HepG2 (cell line): ENCODE results near the gene GRK4.

Source experiments
- CSRNP1 ChIP-seq: sonication (generic); formaldehyde crosslinking; IDR thresholded peaks from 2 replicates; pipeline ENCODE4 v1.8.1; 2023; ENCODE audit warnings: mild to moderate bottlenecking, missing genetic modification reagents
- GTF2F1 ChIP-seq: fragments of 150-350 bp; IDR thresholded peaks from 2 replicates; pipeline ENCODE4 v1.6.1; 2014; ENCODE audit warnings: low read length
- NFIC ChIP-seq: IDR thresholded peaks from 2 replicates; pipeline ENCODE4 v1.6.1; 2012; ENCODE audit warnings: mild to moderate bottlenecking, low read length, inconsistent platforms
- PAX8 ChIP-seq: sonication (generic); formaldehyde crosslinking; IDR thresholded peaks from 2 replicates; pipeline ENCODE4 v1.8.0; 2022; ENCODE audit warnings: mild to moderate bottlenecking, missing genetic modification reagents, borderline replicate concordance
- POLR2G ChIP-seq: fragments of 200-400 bp; formaldehyde crosslinking; IDR thresholded peaks from 2 replicates; pipeline ENCODE4 v1.6.1; 2018; ENCODE audit warnings: mild to moderate bottlenecking, low read depth, low read length, moderate library complexity
- RXRA ChIP-seq: sonication (generic); formaldehyde crosslinking; IDR thresholded peaks from 2 replicates; pipeline ENCODE4 v1.5.1; 2020; ENCODE audit warnings: missing genetic modification reagents
- TRIM22 ChIP-seq: fragments of 450-650 bp; IDR thresholded peaks from 2 replicates; pipeline ENCODE4 v1.6.1; 2017
- YY1 ChIP-seq: IDR thresholded peaks from 2 replicates; pipeline ENCODE4 v1.6.1; 2011; ENCODE audit warnings: low read length, low read depth, moderate library complexity, mild to moderate bottlenecking; ENCODE audit not compliant: insufficient read depth, insufficient replicate concordance
- ZNF549 ChIP-seq: sonication (generic); formaldehyde crosslinking; IDR thresholded peaks from 2 replicates; pipeline ENCODE4 v1.5.0; 2020; ENCODE audit warnings: missing genetic modification reagents
- ZNF567 ChIP-seq: sonication (generic); formaldehyde crosslinking; IDR thresholded peaks from 2 replicates; pipeline ENCODE4 v1.8.1; 2023; ENCODE audit warnings: mild to moderate bottlenecking, missing genetic modification reagents, borderline replicate concordance
- ZNF616 ChIP-seq: sonication (generic); formaldehyde crosslinking; IDR thresholded peaks from 2 replicates; pipeline ENCODE4 v1.5.0; 2020; ENCODE audit warnings: low read depth, mild to moderate bottlenecking, missing genetic modification reagents
- TF ChIP-seq, protein P1 (sequence below): sonication (generic); formaldehyde crosslinking; IDR thresholded peaks from 2 replicates; pipeline ENCODE4 v1.5.0; 2020; ENCODE audit warnings: mild to moderate bottlenecking, missing genetic modification reagents, moderate library complexity
- TF ChIP-seq, protein P2 (sequence below): sonication (generic); formaldehyde crosslinking; IDR thresholded peaks from 2 replicates; pipeline ENCODE4 v1.4.0; 2020; ENCODE audit warnings: missing genetic modification reagents
- TF ChIP-seq, protein P3 (sequence below): conservative IDR thresholded peaks from 2 replicates; pipeline ENCODE4 v1.6.1; 2018; ENCODE audit warnings: missing genetic modification reagents

DNA sequence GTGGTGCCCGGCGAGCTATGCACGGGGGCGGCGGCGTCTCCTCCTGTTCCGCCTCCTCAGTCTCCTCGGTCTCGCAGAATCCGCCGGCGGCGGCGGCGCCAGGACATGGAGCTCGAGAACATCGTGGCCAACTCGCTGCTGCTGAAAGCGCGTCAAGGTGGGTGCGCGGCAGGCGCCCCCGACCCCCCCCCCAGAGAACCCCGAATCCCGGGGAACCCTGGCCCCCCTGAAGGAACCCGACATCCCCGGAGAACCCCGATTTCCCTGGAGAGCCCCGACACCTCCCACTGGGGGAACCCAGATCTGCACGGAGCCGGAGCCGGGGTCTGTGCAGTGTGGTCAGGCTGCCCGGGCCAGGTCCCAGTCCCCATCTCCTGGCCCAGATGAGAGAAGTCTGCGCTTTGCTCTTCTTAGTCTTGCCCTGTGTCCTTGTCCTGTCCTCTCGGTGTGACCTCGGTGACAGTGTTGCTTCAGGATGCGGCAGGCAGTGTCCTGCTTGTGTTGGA is 648 bp downstream of the GRK4 start:
- TF ChIP-seq NFIC: no peak
- TF ChIP-seq PAX8: no peak
- no peak for TF ChIP-seq ZNF549 (CRISPR knock-in tag)
- TF ChIP-seq, protein P1, sequence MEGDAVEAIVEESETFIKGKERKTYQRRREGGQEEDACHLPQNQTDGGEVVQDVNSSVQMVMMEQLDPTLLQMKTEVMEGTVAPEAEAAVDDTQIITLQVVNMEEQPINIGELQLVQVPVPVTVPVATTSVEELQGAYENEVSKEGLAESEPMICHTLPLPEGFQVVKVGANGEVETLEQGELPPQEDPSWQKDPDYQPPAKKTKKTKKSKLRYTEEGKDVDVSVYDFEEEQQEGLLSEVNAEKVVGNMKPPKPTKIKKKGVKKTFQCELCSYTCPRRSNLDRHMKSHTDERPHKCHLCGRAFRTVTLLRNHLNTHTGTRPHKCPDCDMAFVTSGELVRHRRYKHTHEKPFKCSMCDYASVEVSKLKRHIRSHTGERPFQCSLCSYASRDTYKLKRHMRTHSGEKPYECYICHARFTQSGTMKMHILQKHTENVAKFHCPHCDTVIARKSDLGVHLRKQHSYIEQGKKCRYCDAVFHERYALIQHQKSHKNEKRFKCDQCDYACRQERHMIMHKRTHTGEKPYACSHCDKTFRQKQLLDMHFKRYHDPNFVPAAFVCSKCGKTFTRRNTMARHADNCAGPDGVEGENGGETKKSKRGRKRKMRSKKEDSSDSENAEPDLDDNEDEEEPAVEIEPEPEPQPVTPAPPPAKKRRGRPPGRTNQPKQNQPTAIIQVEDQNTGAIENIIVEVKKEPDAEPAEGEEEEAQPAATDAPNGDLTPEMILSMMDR (CRISPR knock-in tag): no peak
- no peak for TF ChIP-seq ZNF616 (CRISPR knock-in tag)
- no peak for TF ChIP-seq ZNF567
- no peak for TF ChIP-seq POLR2G
- TF ChIP-seq, protein P2, sequence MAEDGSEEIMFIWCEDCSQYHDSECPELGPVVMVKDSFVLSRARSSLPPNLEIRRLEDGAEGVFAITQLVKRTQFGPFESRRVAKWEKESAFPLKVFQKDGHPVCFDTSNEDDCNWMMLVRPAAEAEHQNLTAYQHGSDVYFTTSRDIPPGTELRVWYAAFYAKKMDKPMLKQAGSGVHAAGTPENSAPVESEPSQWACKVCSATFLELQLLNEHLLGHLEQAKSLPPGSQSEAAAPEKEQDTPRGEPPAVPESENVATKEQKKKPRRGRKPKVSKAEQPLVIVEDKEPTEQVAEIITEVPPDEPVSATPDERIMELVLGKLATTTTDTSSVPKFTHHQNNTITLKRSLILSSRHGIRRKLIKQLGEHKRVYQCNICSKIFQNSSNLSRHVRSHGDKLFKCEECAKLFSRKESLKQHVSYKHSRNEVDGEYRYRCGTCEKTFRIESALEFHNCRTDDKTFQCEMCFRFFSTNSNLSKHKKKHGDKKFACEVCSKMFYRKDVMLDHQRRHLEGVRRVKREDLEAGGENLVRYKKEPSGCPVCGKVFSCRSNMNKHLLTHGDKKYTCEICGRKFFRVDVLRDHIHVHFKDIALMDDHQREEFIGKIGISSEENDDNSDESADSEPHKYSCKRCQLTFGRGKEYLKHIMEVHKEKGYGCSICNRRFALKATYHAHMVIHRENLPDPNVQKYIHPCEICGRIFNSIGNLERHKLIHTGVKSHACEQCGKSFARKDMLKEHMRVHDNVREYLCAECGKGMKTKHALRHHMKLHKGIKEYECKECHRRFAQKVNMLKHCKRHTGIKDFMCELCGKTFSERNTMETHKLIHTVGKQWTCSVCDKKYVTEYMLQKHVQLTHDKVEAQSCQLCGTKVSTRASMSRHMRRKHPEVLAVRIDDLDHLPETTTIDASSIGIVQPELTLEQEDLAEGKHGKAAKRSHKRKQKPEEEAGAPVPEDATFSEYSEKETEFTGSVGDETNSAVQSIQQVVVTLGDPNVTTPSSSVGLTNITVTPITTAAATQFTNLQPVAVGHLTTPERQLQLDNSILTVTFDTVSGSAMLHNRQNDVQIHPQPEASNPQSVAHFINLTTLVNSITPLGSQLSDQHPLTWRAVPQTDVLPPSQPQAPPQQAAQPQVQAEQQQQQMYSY (CRISPR knock-in tag): no peak
- no peak for TF ChIP-seq GTF2F1
- TF ChIP-seq, protein P3, sequence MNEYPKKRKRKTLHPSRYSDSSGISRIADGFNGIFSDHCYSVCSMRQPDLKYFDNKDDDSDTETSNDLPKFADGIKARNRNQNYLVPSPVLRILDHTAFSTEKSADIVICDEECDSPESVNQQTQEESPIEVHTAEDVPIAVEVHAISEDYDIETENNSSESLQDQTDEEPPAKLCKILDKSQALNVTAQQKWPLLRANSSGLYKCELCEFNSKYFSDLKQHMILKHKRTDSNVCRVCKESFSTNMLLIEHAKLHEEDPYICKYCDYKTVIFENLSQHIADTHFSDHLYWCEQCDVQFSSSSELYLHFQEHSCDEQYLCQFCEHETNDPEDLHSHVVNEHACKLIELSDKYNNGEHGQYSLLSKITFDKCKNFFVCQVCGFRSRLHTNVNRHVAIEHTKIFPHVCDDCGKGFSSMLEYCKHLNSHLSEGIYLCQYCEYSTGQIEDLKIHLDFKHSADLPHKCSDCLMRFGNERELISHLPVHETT (CRISPR knock-in tag): no peak
- TF ChIP-seq CSRNP1 (CRISPR knock-in tag): no peak
- no peak for TF ChIP-seq TRIM22
- no peak for TF ChIP-seq RXRA (CRISPR knock-in tag)
- no peak for TF ChIP-seq YY1
